HG03103 (cell line): ENCODE data around the gene SYNE2.
A peak's percentile ranks its signal among the peaks of the same experiment; 100 is the strongest.
"Not testable (repeated sequence)": the region's sequence is repeated elsewhere in the genome, so short reads cannot be mapped to it uniquely, and the experiment has no call there.

ENCODE experiments used
- ATAC-seq: cut with Tn5 transposase; IDR thresholded peaks from one replicate; pipeline ENCODE4 v1.9.1; 2021; ENCODE audit warnings: low read depth; ENCODE audit not compliant: unreplicated experiment

SYNE2 gene

DNA sequence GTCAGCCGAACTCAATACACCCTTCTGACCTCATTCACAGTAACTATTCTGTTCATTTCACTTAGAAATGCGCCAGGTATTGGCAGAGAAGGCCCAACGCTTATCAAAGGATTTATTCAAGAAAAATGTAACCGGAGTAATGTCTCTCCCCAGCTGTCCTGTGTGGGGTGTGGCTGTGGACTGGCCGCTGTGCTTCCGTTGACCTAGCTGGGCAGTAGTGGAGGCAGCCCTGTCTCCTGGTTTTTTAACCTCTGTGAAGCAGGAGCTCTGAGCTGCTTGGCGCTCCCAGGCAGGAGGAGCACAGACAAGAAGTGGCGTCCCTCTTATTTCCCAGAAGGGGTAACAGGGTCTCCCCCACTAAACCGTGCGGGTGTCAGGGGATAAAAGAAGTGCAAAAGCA, 356.2 kb downstream of the SYNE2 start:
- ATAC-seq: no peak

- no peak for ATAC-seq
Observed at GRCh38 chr14:64209444-64210131, 356.8 kb downstream of the SYNE2 start.

GRCh38 chr14:64210216-64210615, 357.4 kb downstream of the SYNE2 start:
- no peak for ATAC-seq

DNA sequence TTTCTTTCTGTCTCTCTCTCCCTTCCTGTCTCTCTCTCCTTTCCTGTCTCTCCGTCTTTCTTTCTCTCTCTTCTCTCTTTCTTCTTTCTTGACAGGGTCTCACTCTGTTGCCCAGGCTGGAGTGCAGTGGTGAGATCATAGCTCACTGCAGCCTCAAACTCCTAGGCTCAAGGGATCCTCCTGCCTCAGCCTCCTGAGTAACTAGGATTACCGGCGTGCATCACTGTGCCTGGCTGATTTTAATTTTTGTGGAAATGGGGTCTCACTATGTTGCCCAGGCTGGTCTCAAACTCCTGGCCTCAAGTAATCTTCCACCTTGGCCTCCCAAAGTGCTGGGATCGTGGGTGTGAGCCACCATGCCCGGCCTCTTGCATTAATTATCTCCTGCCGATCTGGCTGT, 358.1 kb downstream of the SYNE2 start:
- ATAC-seq: not testable (repeated sequence)

GRCh38 chr14:64212666-64213065, 359.9 kb downstream of the SYNE2 start:
- ATAC-seq: no peak

GRCh38 chr14:64213086-64213485, 360.3 kb downstream of the SYNE2 start:
- ATAC-seq: no peak

DNA sequence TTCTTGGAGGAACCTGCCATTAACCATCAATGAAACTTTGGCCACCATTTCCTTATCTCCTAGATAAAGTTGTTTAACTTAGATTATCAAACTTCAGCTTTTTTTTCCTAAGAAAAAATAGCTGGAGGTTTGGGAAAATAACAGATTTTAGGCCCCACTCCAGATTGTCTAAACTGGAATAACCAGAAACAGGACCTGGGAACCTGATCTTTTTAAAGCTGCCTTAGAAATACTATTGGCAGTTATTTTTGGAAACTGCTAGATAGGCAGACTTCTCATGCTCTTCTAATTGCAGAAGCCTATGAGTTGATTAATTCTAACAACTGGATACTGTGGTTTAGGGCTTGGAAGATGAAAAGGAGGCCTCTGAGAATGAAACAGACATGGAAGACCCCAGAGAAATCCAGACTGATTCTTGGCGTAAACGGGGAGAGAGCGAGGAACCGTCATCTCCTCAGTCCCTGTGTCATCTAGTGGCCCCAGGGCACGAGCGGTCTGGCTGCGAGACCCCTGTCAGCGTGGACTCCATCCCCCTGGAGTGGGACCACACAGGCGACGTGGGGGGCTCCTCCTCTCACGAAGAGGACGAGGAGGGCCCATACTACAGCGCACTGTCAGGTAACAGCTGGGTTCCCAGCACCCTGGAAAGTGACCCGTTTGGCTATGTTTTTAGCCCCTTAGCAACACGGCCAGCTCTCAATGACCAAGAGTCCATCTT, 361.2 kb downstream of the SYNE2 start:
- ATAC-seq: no peak

DNA sequence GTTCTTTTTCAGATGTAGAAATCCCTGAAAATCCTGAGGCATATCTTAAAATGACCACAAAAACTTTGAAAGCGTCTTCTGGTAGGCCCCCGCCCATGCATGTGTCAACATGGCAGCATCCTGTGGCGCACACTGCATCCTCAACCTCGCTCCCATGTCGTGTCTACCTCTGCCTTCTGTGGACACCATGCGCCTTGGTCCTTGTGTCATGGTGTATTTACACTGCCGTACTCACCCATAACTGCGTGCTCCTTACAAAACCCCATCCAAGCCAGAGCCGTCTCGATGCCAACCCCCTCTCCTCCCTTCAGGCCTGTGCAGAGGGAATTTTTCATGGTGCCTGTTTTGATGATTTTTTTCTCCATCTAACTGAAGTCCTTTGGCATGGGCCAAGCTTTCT, 362.5 kb downstream of the SYNE2 start:
- no peak for ATAC-seq

DNA sequence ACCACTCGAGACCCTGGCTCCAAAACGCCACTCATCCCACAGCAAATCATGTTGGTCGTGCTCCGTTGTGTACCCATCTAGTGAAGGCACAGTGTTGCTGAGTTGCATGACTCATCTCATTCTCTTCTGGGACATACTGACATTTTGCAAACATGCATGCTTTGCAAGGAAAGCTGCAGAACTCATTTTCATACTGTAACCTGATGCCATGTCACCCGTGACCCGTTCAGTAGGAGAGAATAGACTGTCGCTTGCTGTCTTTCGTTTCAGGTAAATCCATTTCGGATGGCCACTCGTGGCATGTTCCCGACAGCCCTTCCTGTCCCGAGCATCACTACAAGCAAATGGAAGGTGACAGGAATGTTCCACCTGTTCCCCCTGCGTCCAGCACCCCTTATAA, 363.2 kb downstream of the SYNE2 start:
- ATAC-seq: no peak

- peak; percentile 48 for ATAC-seq
Observed at GRCh38 chr14:64217308-64217707, 364.5 kb downstream of the SYNE2 start.

DNA sequence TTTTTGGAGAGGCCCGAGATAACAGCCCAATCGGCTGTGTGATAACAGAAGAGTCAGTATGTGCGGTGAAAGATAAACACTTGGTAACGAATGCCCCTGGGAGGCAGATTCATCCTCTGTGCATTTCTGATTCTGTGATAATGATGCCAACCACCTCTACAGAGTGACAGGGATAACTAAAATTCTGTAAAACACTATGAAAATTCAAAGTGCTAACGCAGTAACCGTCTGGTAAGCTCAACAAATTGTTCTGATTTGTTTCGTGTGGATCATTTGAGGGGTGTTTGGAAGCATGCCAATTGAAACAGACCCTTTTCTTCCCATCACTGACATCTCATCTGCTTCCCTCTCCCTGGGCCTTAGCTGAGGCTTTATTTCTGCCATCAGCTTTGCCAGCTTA, 365.0 kb downstream of the SYNE2 start:
- ATAC-seq: no peak

- ATAC-seq: peak; percentile 51
Observed at GRCh38 chr14:64218344-64219240, 365.8 kb downstream of the SYNE2 start.

GRCh38 chr14:64220056-64220455, 367.3 kb downstream of the SYNE2 start:
- no peak for ATAC-seq

DNA sequence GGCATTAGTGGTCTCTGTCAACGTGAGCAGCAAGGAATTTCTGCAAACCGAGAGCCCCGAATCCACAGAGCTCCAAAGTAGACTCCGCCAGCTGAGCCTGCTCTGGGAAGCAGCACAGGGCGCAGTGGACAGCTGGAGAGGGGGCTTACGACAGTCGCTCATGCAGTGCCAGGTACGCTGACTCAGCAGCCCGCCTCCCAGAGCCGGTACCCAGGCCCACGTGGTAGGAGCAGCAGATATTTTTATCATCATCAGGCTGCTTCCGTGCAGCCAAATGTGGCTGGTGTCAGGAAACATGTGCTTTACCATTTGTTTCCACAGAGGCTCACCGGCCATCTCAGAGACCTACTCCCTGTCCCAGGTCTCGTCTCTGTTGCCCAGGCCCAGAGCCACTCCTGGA, 367.7 kb downstream of the SYNE2 start:
- no peak for ATAC-seq

DNA sequence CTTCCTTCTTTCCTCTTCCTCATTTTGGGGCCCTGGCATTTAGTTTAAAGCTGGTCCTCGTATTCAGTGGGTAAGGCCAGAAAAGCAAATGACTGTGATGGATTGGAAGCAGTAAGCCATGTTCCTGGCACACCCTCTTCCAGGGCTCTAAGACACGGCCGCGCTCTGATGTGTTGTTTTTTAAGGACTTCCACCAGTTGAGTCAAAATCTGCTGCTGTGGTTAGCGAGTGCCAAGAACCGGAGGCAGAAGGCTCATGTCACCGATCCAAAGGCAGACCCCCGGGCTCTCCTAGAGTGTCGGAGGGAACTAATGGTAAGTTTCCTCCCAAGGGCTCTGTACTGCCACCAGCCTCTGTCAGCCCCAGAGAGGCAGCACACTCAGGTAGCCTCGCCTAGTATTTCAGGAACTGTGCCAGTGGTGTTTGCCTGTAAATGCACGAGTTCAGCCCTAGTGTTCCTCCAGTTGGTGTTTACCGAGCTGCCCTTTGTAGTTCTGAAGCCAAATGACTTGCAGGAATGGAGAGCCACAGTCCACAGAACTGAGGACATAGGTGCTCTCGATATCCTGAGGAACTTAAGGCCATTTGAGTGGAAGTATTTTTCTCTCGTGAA, 368.7 kb downstream of the SYNE2 start:
- ATAC-seq: no peak

DNA sequence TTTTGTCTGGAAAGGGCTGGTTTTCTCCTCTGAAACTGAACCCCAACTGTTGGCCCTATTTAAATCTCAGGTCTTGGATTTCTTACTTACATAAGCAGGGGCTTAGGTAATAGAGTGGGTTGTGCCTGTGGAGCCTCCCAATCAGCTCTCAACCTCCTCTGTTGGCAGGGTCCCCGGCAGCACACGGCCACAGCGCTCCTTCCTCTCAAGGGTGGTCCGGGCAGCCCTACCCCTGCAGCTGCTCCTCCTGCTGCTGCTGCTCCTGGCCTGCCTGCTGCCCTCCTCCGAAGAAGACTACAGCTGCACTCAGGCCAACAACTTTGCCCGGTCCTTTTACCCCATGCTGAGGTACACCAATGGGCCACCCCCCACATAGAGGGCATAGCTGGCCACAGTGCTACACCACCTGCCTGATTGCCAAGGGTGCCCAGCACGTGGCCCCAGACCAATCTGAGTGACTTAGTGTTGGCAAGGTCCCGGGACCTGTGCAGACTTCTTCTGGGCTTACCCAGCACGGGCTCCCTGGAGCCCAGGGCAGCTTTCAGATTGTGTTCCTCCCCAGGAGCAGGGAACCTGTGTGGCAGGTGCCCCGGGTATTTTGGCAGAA, 372.4 kb downstream of the SYNE2 start:
- no peak for ATAC-seq

GRCh38 chr14:64227856-64228255, 375.1 kb downstream of the SYNE2 start:
- no peak for ATAC-seq

DNA sequence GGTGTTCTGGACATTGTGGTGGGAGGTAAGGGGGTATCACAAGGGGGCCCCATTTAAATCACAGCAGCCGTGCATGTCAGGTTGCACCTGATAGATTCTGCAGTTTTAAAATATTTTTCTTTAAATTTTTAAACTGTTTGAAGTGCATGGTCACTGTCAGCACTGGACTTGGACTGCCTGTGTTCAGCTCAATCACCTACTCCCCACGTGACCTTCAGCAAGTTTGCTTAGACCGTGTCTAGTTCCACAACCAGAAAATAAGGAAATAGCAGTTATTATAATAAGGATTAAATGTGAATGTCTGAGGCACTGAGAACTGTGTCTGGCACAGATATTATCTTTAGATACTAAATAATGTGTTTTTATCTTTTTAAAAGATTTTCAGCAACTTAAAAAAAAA, 376.7 kb downstream of the SYNE2 start:
- no peak for ATAC-seq

DNA sequence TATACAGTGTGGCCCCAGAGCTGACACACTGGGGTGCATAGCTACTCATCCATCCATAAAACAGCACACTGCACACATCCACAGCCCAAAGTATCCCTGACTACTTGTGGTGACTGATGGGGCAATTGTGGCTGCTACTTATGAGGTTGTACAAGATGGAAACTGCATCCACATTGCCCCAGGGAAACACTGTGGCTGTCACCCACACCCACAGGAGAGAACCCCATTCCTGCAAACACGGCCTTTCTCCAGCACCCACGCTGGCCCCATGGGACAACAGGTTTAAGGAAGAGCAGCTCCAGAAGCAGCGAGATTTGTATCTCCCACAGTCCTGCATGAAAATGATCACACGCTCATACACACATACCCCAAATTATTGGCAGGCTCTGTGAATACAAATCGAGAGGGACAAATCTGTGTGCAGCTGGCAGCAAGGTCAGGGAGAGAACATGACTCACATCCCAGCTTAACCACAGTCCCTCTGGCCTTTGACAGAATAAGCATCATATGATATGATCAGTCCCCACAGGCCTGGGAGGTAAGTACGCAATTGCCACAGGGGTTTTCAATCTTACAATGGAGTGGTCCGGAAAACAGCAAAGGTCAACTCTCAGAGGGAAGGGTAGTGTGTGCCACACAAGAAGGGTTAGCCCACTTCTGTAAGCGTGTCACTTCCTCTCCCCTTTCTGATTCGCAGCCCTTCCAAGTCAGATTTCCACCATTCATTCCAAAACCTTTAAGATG, 379.5 kb downstream of the SYNE2 start:
- peak; percentile 27 for ATAC-seq

GRCh38 chr14:64232944-64233343, 380.1 kb downstream of the SYNE2 start:
- ATAC-seq: no peak
